K562 (cell line): ENCODE measurements around the gene SH3D19. TPM values are rescaled to one million over a fixed set of nuclear protein-coding genes. Genes with fewer than 3 reads are reported as not detected.

Source experiments
- ATAC-seq: fragments of 200-7000 bp; cut with Tn5 transposase; 3 replicates; pipeline ENCODE4 v1.9.1; 2020; ENCODE audit warnings: moderate library complexity
- BruUV-seq: library from RNA; stranded (reverse); fragments of 400-500 nt; replicated peaks from 2 replicates; lab custom pipeline; 2021; lab: Mats Ljungman, UMichigan
- CTCF ChIA-PET: fragments of 300-600 bp; formaldehyde crosslinking; extraction: SDS; loops from one replicate; lab custom pipeline; 2021; ENCODE audit warnings: low intra/inter-chr PET ratio; lab: Yijun Ruan, JAX
- POLR2A ChIA-PET: fragments of 300-600, 350-650 bp; sonication (Branson Sonifier 250); formaldehyde crosslinking; extraction: SDS; loops from one replicate; lab custom pipeline; 2021; ENCODE audit warnings: antibody characterized with exemption, inconsistent platforms; lab: Yijun Ruan, JAX
- DNase-seq, 4 experiments: peaks; one replicate each; pipeline versions ENCODE4 v3.0.0 to v3.0.0-alpha.2; 2011 to 2018; ENCODE audit warnings: low spot score in 3 of 4, mixed read lengths in 3 of 4; ENCODE audit errors: extremely low read depth in 1 of 4
- FAIRE-seq: peaks from 2 replicates; lab custom pipeline; 2011; peaks lifted over from hg19 to GRCh38; lab: Jason Lieb, UNC
- H2AFZ ChIP-seq: 2 replicates; pipeline ENCODE4 v1.6.0; 2011; ENCODE audit warnings: low read depth, low read length, control low read depth, inconsistent platforms
- H3K27ac ChIP-seq: fragments of 200-600 bp; 3 replicates; pipeline ENCODE4 v1.8.0; 2011; ENCODE audit warnings: low read depth, mild to moderate bottlenecking, control low read depth, inconsistent platforms, low read length, moderate library complexity, mixed read lengths; ENCODE audit errors: extremely low read depth
- H3K27me3 ChIP-seq, 2 experiments: fragments of 300-600 bp in 1 of 2; 2 replicates in 1 of 2; 3 replicates in 1 of 2; pipeline versions ENCODE4 v1.6.0 to v1.8.0; 2011; ENCODE audit warnings: inconsistent platforms in 2 of 2, low read length in 2 of 2, mild to moderate bottlenecking in 1 of 2, mixed read lengths in 1 of 2, moderate library complexity in 1 of 2; ENCODE audit not compliant: control insufficient read depth in 2 of 2, insufficient read depth in 2 of 2
- H3K36me3 ChIP-seq: fragments of 300-600 bp; 3 replicates; pipeline ENCODE4 v1.8.0; 2011; ENCODE audit warnings: mild to moderate bottlenecking, low read length, inconsistent platforms; ENCODE audit not compliant: control insufficient read depth, insufficient read depth
- H3K4me1 ChIP-seq, 2 experiments: fragments of 200-600 bp in 1 of 2; replicated peaks in 1 of 2; 2 replicates in 1 of 2; 3 replicates in 1 of 2; pipeline versions ENCODE4 v1.5.1 to v1.8.0; 2011; ENCODE audit warnings: inconsistent platforms in 2 of 2, low read length in 2 of 2, mild to moderate bottlenecking in 1 of 2, mixed read lengths in 1 of 2, moderate library complexity in 1 of 2; ENCODE audit not compliant: control insufficient read depth in 2 of 2, insufficient read depth in 2 of 2
- H3K4me2 ChIP-seq: 2 replicates; pipeline ENCODE4 v1.6.1; 2011; ENCODE audit warnings: low read length, control low read depth, inconsistent platforms, mixed read lengths; ENCODE audit not compliant: insufficient read depth
- H3K4me3 ChIP-seq: fragments of 200-600 bp; sonication (generic), shearing (Covaris generic); 2 replicates; pipeline ENCODE4 v1.5.1; 2016; ENCODE audit warnings: control low read depth, inconsistent platforms
- H3K79me2 ChIP-seq: fragments of 200-600 bp; 3 replicates; pipeline ENCODE4 v1.8.0; 2011; ENCODE audit warnings: low read length, inconsistent platforms; ENCODE audit not compliant: control insufficient read depth, insufficient read depth
- H3K9ac ChIP-seq, 2 experiments: 2 replicates each; pipeline versions ENCODE4 v1.6.0 to v1.6.1; 2011; ENCODE audit warnings: low read depth in 2 of 2, low read length in 2 of 2, control low read depth in 1 of 2, inconsistent platforms in 1 of 2, mild to moderate bottlenecking in 1 of 2, mixed read lengths in 1 of 2; ENCODE audit not compliant: insufficient read depth in 1 of 2
- H3K9me1 ChIP-seq: one replicate; pipeline ENCODE4 v1.6.0; 2011; ENCODE audit warnings: inconsistent platforms, mild to moderate bottlenecking, low read length, moderate library complexity; ENCODE audit not compliant: control insufficient read depth, insufficient read depth
- H3K9me3 ChIP-seq: replicated peaks from 2 replicates; pipeline ENCODE4 v1.5.1; 2011; ENCODE audit warnings: low read depth, low read length, inconsistent platforms; ENCODE audit not compliant: control insufficient read depth, insufficient read depth
- H4K20me1 ChIP-seq: replicated peaks from 2 replicates; pipeline ENCODE4 v1.6.1; 2011; ENCODE audit warnings: low read length, inconsistent platforms, mixed read lengths; ENCODE audit not compliant: control insufficient read depth, insufficient read depth
- ATF7 ChIP-seq: fragments of 450-650 bp; IDR thresholded peaks from 2 replicates; pipeline ENCODE4 v1.7.1; 2014; ENCODE audit warnings: mild to moderate bottlenecking, moderate library complexity
- DDX20 ChIP-seq: fragments of 450-650 bp; IDR thresholded peaks from 2 replicates; pipeline ENCODE4 v1.6.1; 2016; ENCODE audit warnings: missing genetic modification characterization, low read depth, mild to moderate bottlenecking, missing compliant biosample characterization, moderate library complexity
- GTF2F1 ChIP-seq: IDR thresholded peaks from 2 replicates; pipeline ENCODE4 v1.6.1; 2011; ENCODE audit warnings: low read depth, low read length, improper control_type of control experiment
- MAFF ChIP-seq: IDR thresholded peaks from 2 replicates; pipeline ENCODE4 v1.6.1; 2012; ENCODE audit warnings: low read length, improper control_type of control experiment
- MAFK ChIP-seq: IDR thresholded peaks from 2 replicates; pipeline ENCODE4 v1.6.1; 2011; ENCODE audit warnings: low read length, improper control_type of control experiment
- MAZ ChIP-seq, 2 experiments: fragments of 450-650 bp in 1 of 2; sonication (generic) in 1 of 2; formaldehyde crosslinking; IDR thresholded peaks in 1 of 2; conservative IDR thresholded peaks in 1 of 2; 2 replicates each; pipeline versions ENCODE4 v1.4.0 to v1.5.0; 2020; ENCODE audit warnings: mild to moderate bottlenecking in 1 of 2, missing genetic modification reagents in 1 of 2
- NFE2 ChIP-seq: IDR thresholded peaks from 2 replicates; pipeline ENCODE4 v1.6.1; 2014; ENCODE audit warnings: antibody characterized with exemption, low read depth
- SPI1 ChIP-seq: IDR thresholded peaks from 2 replicates; pipeline ENCODE4 v1.6.1; 2011; ENCODE audit warnings: low read depth, low read length, control low read depth, borderline replicate concordance
- ZNF316 ChIP-seq: fragments of 450-650 bp; IDR thresholded peaks from 2 replicates; pipeline ENCODE4 v1.6.1; 2016
- WGBS: fragments of 100-300 bp; shearing (Covaris generic); methylation state at CpG from one replicate; pipeline ENCODE4 v1.1.6; 2016; ENCODE audit warnings: low coverage, mixed read lengths; ENCODE audit not compliant: insufficient coverage; ENCODE audit errors: missing lambda C conversion rate; 5-methylcytosine and 5-hydroxymethylcytosine counted together
- in situ Hi-C: fragments of 300-500 bp; cut with MboI; formaldehyde crosslinking; loops from 4 replicates; pipeline ENCODE4 v1.15.0; 2018; ENCODE audit warnings: inconsistent platforms, mixed read lengths
- intact Hi-C: fragments of 100-400 bp; cut with micrococcal nuclease; formaldehyde crosslinking; loops from 2 replicates; pipeline ENCODE4 v1.14.2; 2022
- polyA plus RNA-seq, 8 experiments: library from polyadenylated mRNA; depleted of rRNA in 4 of 8; stranded (reverse) in 5 of 8; unstranded in 3 of 8; fragments of >200 nt; fragmentation: Nextera tagmentation in 2 of 8; fragmentation: Illumina TruSeq in 1 of 8; extraction: Ambion mirVana in 2 of 8; extraction: Trizol in 1 of 8; gene quantifications; 2 replicates each; pipeline versions ENCODE4 v1.2.1 to v1.2.3, GENCODE V29; 2011 to 2014; ENCODE audit warnings: inconsistent platforms in 1 of 8, missing spikeins in 1 of 8
- total RNA-seq, 7 experiments: library from RNA; depleted of rRNA in 6 of 7; stranded (reverse); fragments of >200 nt in 6 of 7; fragmentation: Illumina TruSeq in 2 of 7; extraction: Trizol in 2 of 7; gene quantifications; 2 replicates each; pipeline versions ENCODE4 v1.2.1 to v1.2.3, GENCODE V29; 2011 to 2021; ENCODE audit warnings: low replicate concordance in 1 of 7
- TF ChIP-seq, protein P1 (sequence below): fragments of 150-350 bp; conservative IDR thresholded peaks from 2 replicates; pipeline ENCODE4 v1.6.1; 2014; ENCODE audit warnings: low read length
- TF ChIP-seq, protein P2 (sequence below): fragments of 450-650 bp; formaldehyde crosslinking; IDR thresholded peaks from 2 replicates; pipeline ENCODE4 v1.4.0; 2020; ENCODE audit warnings: mild to moderate bottlenecking

SH3D19 gene
- total and polyA plus RNA-seq, 9 of the 15 experiments (the other 6 are each of a cell fraction or from before 2014, with no cell fraction given) = 0.42 to 2.2 (median 1.1) TPM; not detected in 6

DNA sequence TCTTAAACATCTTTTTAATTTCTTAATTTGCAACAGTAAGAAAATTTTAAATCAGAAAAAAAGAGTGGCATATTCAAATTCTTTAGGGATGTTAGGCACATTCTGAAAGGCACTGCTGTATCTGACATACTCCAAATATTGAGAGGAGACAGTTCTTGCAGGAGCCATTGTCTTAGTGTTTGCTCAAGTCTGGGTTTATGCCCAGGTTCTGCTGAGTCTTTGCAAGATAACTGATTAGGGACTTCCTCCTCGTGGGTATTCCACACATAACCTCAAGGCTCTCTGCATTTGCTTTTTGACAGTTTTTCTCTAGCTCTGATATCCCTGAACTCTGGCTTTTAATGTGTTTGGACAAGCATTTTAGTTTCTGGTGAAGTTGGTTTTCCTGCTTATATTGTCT lies 173.4 kb downstream of the SH3D19 start:
- Histone ChIP-seq H3K9me3 (no peaks in the 10 kb centered on the region), H2AFZ (no peak overlapping the region), H3K4me1 (no peaks in the 10 kb centered on the region; a peak in 1 of 5 replicates), H3K27me3 (0 out of 5 replicates have a peak, but pooled peaks cover 0 to 3% of the 10 kb centered on the region in 2 experiments), H4K20me1 (no peaks in the 10 kb centered on the region), H3K4me3 (no peak overlapping the region), H3K79me2 (no peaks in the 10 kb centered on the region), H3K36me3 (no peaks in the 10 kb centered on the region), H3K4me2 (no peak overlapping the region), H3K27ac (no peak overlapping the region), H3K9me1 (no peaks in the 10 kb centered on the region), H3K9ac (no peak overlapping the region)
- in situ Hi-C loops = no loop called here
- intact Hi-C loops = no loop called here
- TF ChIP-seq NFE2 (peak; percentile 29; the same call in 1 of the 2 replicates), SPI1 (peak; percentile 45; the same call in 1 of the 2 replicates), DDX20 (tag) (no peak)
- FAIRE-seq = no peak
- BruUV-seq = no TSS peak
- WGBS = 0% methylated on average over 1 of the region's 1 CpG
- peak in 1 of 4 experiments; percentile 5 for DNase-seq
- POLR2A ChIA-PET = no interaction called here
- ATAC-seq = peak; percentile 62
- CTCF ChIA-PET = no interaction called here

DNA sequence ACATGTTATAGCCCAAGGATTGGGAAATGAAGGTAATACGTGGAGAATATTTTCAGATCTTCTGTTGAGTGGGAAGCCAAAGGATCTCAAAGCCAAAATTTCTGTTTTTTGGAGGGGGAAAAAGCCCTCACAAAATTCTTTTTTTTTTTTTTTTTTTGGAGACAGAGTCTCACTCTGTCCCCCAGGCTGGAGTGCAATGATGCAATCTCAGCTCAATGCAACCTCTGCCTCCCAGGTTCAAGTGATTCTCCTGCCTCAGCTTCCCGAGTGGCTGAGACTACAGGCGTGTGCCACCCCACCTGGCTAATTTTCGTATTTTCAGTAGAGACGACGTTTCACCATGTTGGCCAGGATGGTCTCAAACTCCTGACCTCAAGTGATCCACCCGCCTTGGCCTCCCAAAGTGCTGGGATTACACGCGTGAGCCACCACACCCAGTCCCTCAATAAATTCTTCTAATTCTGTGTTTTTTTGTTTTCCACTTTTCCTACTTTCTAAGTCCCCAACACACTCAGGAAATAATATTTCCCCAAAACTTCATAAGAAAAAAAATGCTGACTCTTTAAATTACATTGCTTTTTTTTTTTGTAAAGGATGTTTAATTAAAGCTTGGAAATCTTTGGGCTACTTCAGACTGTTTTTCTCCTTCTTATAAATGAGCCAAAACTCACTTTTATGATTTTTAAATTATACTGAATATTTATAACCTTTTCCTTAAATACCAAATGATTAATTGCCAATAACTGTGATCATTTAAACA lies 174.4 kb downstream of the SH3D19 start:
- no peaks in the 10 kb centered on the region for H3K9me1 ChIP-seq
- POLR2A ChIA-PET = no interaction called here
- no peaks in the 10 kb centered on the region; a peak in 1 of 5 replicates for H3K4me1 ChIP-seq
- BruUV-seq = no TSS peak
- DNase-seq = no peak
- no peak overlapping the region for H3K27ac ChIP-seq
- H3K27me3 ChIP-seq = 0 out of 5 replicates have a peak, but pooled peaks cover 0 to 3% of the 10 kb centered on the region in 2 experiments
- no peaks in the 10 kb centered on the region for H3K9me3 ChIP-seq
- intact Hi-C loops = no loop called here
- H3K4me2 ChIP-seq = no peak overlapping the region
- no peak overlapping the region for H2AFZ ChIP-seq
- H4K20me1 ChIP-seq = no peaks in the 10 kb centered on the region
- WGBS = 19% methylated on average over 9 of the region's 9 CpGs
- no peak overlapping the region for H3K4me3 ChIP-seq
- no peaks in the 10 kb centered on the region for H3K36me3 ChIP-seq
- CTCF ChIA-PET = no interaction called here
- no peak overlapping the region for H3K9ac ChIP-seq
- no peak for FAIRE-seq
- no peaks in the 10 kb centered on the region for H3K79me2 ChIP-seq
- in situ Hi-C loops = no loop called here
- ATAC-seq = peak; percentile 55; the same call in 2 of the 3 replicates
- TF ChIP-seq, protein P1, sequence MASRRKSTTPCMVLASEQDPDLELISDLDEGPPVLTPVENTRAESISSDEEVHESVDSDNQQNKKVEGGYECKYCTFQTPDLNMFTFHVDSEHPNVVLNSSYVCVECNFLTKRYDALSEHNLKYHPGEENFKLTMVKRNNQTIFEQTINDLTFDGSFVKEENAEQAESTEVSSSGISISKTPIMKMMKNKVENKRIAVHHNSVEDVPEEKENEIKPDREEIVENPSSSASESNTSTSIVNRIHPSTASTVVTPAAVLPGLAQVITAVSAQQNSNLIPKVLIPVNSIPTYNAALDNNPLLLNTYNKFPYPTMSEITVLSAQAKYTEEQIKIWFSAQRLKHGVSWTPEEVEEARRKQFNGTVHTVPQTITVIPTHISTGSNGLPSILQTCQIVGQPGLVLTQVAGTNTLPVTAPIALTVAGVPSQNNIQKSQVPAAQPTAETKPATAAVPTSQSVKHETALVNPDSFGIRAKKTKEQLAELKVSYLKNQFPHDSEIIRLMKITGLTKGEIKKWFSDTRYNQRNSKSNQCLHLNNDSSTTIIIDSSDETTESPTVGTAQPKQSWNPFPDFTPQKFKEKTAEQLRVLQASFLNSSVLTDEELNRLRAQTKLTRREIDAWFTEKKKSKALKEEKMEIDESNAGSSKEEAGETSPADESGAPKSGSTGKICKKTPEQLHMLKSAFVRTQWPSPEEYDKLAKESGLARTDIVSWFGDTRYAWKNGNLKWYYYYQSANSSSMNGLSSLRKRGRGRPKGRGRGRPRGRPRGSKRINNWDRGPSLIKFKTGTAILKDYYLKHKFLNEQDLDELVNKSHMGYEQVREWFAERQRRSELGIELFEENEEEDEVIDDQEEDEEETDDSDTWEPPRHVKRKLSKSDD = no peak
- TF ChIP-seq GTF2F1 (no peak), ZNF316 (peak; percentile 96), MAFF (peak; percentile 77), MAZ (CRISPR knock-in tag; conservative IDR thresholded peaks at IDR 0.05 in 1 of 2, IDR thresholded peaks at IDR 0.05 in 1 of 2) (0 out of 4 replicates have a peak, but pooled peaks of 1 of the 2 experiments have one; percentile 31), ATF7 (peak; percentile 60; the same call in 1 of the 2 replicates), MAFK (peak; percentile 76; the same call in 1 of the 2 replicates)
- TF ChIP-seq, protein P2, sequence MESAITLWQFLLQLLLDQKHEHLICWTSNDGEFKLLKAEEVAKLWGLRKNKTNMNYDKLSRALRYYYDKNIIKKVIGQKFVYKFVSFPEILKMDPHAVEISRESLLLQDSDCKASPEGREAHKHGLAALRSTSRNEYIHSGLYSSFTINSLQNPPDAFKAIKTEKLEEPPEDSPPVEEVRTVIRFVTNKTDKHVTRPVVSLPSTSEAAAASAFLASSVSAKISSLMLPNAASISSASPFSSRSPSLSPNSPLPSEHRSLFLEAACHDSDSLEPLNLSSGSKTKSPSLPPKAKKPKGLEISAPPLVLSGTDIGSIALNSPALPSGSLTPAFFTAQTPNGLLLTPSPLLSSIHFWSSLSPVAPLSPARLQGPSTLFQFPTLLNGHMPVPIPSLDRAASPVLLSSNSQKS = no peak
